ENCODE data around the gene THADA. TPM values are rescaled to one million over a fixed set of nuclear protein-coding genes. Genes with fewer than 3 reads are reported as not detected.

Gene THADA
- total and polyA plus RNA-seq, 7 experiments from 2014 or later = 11.7 to 43.0 (median 39.6) TPM

DNA sequence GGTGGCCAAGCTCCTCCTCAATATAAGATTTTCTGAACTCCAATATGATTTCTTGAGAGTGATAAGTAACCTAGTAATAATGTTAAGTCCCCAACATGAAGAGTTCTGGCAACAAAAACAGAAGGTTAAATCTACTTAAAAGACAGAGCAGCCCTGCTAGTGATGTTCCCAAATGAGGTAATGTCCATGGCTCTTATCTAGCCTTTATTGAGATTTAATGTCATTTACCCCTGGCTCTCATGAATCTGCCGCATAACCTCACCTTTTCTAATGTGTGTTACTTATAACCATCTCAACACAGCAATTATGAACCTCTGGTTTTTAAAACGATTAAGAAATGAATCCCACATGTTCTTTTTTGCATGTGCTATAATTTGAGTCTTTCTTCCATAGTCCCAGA lies 201.9 kb downstream of the THADA start:
- ATAC-seq (no peak), DNase-seq (no peak)
- Histone ChIP-seq H3K4me3 (ENCODE audit: low read length) (no peak overlapping the region), H3K27me3 (ENCODE audit: control insufficient read depth in 2 of 2, insufficient read depth in 2 of 2, low read length in 2 of 2) (no peaks in the 10 kb centered on the region), H3K27ac (ENCODE audit: low read depth, low read length) (no peak overlapping the region), H3K36me3 (ENCODE audit: control insufficient read depth in 2 of 3, insufficient read depth in 3 of 3, low read length in 3 of 3) (peaks cover 0 to 38% (median 4%) of the 10 kb centered on the region in 3 experiments), H3K9me3 (ENCODE audit: control insufficient read depth in 2 of 3, low read length in 3 of 3) (no peaks in the 10 kb centered on the region), H3K4me1 (ENCODE audit: control insufficient read depth in 2 of 2, insufficient read depth in 2 of 2, low read length in 2 of 2) (no peaks in the 10 kb centered on the region)
- intact Hi-C loops (cut with micrococcal nuclease) = no loop called here
- H3K27ac Mint-ChIP-seq = no peak overlapping the region
- H3K27me3 Mint-ChIP-seq = no peaks in the 10 kb centered on the region
- H3K4me1 Mint-ChIP-seq = peaks cover 0 to 15% (median 9%) of the 10 kb centered on the region in 7 donors
- H3K9me3 Mint-ChIP-seq = no peaks in the 10 kb centered on the region
- ChIA-PET CTCF (no interaction called here), POLR2A (no interaction called here)
- H3K4me3 Mint-ChIP-seq = no peak overlapping the region
- H3K36me3 Mint-ChIP-seq = peaks cover 10 to 60% (median 50%) of the 10 kb centered on the region in 5 donors

DNA sequence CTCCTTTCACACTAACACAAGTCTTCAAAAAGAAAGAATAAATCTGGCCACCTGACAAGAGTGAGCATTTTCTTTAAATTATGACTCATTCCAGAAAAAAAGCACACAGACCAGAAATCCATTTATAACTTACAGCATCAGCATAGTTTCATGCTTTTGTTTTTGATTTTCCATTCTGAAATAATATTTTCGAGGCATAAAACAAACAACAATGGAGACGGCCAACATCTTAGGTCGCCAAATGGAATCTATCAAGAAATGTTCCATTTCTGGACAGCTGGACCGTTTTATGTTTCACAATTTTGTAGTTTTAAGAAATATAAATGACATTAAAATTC lies 204.0 kb downstream of the THADA start:
- H3K4me3 ChIP-seq (ENCODE audit: low read length) = no peak overlapping the region
- H3K36me3 ChIP-seq (ENCODE audit: control insufficient read depth in 2 of 3, insufficient read depth in 3 of 3, low read length in 3 of 3) = peaks cover 0 to 19% (median under 1%) of the 10 kb centered on the region in 3 experiments
- Mint-ChIP-seq H3K4me1 (peaks cover 0 to 30% (median 13%) of the 10 kb centered on the region in 7 donors), H3K27me3 (no peaks in the 10 kb centered on the region), H3K4me3 (no peak overlapping the region), H3K27ac (no peak overlapping the region), H3K36me3 (peaks cover 5 to 43% (median 40%) of the 10 kb centered on the region in 5 donors), H3K9me3 (no peaks in the 10 kb centered on the region)
- ChIA-PET CTCF (no interaction called here), POLR2A (no interaction called here)
- intact Hi-C loops (cut with micrococcal nuclease) = no loop called here
- H3K9me3 ChIP-seq (ENCODE audit: control insufficient read depth in 2 of 3, low read length in 3 of 3) = no peaks in the 10 kb centered on the region
- H3K4me1 ChIP-seq (ENCODE audit: control insufficient read depth in 2 of 2, insufficient read depth in 2 of 2, low read length in 2 of 2) = peaks cover 0 to 11% of the 10 kb centered on the region in 2 donors
- no peak overlapping the region for H3K27ac ChIP-seq (ENCODE audit: low read depth, low read length)
- no peak for DNase-seq
- no peaks in the 10 kb centered on the region for H3K27me3 ChIP-seq (ENCODE audit: control insufficient read depth in 2 of 2, insufficient read depth in 2 of 2, low read length in 2 of 2)
- no peak for ATAC-seq

- no peaks in the 10 kb centered on the region for H3K27me3 Mint-ChIP-seq
- H3K27ac Mint-ChIP-seq = no peak overlapping the region
- H3K27me3 ChIP-seq (ENCODE audit: control insufficient read depth in 2 of 2, insufficient read depth in 2 of 2, low read length in 2 of 2) = no peaks in the 10 kb centered on the region
- H3K36me3 ChIP-seq (ENCODE audit: control insufficient read depth in 2 of 3, insufficient read depth in 3 of 3, low read length in 3 of 3) = peaks cover 0 to 16% (median 0%) of the 10 kb centered on the region in 3 experiments
- H3K4me1 Mint-ChIP-seq = peaks cover 0 to 32% (median 13%) of the 10 kb centered on the region in 7 donors
- H3K4me1 ChIP-seq (ENCODE audit: control insufficient read depth in 2 of 2, insufficient read depth in 2 of 2, low read length in 2 of 2) = peaks cover 0 to 11% of the 10 kb centered on the region in 2 donors
- no peak for ATAC-seq
- H3K9me3 ChIP-seq (ENCODE audit: control insufficient read depth in 2 of 3, low read length in 3 of 3) = no peaks in the 10 kb centered on the region
- H3K4me3 ChIP-seq (ENCODE audit: low read length) = no peak overlapping the region
- POLR2A ChIA-PET = interaction anchor here (0.7 kb wide), 1 partner anchor 43 kb away, joined by 4 read pairs; no protein-coding TSS in a partner anchor
- no peak overlapping the region for H3K27ac ChIP-seq (ENCODE audit: low read depth, low read length)
- CTCF ChIA-PET = interaction anchor here (0.7 kb wide), 1 partner anchor 283 kb away, joined by 7 read pairs; no protein-coding TSS in a partner anchor
- no peaks in the 10 kb centered on the region for H3K9me3 Mint-ChIP-seq
- intact Hi-C loops (cut with micrococcal nuclease) = no loop called here
- H3K4me3 Mint-ChIP-seq = no peak overlapping the region
- peaks cover 5 to 38% (median 36%) of the 10 kb centered on the region in 5 donors for H3K36me3 Mint-ChIP-seq
- no peak for DNase-seq
These were observed 204.5 kb downstream of the THADA start for GRCh38 chr2:43391201-43391877.

GRCh38 chr2:43389581-43390466 lies 206.0 kb downstream of the THADA start:
- intact Hi-C loops (cut with micrococcal nuclease) = no loop called here
- Histone ChIP-seq H3K4me3 (ENCODE audit: low read length) (no peak overlapping the region), H3K36me3 (ENCODE audit: control insufficient read depth in 2 of 3, insufficient read depth in 3 of 3, low read length in 3 of 3) (peaks cover 0 to 3% (median 0%) of the 10 kb centered on the region in 3 experiments), H3K27ac (ENCODE audit: low read depth, low read length) (no peak overlapping the region), H3K27me3 (ENCODE audit: control insufficient read depth in 2 of 2, insufficient read depth in 2 of 2, low read length in 2 of 2) (no peaks in the 10 kb centered on the region), H3K9me3 (ENCODE audit: control insufficient read depth in 2 of 3, low read length in 3 of 3) (no peaks in the 10 kb centered on the region), H3K4me1 (ENCODE audit: control insufficient read depth in 2 of 2, insufficient read depth in 2 of 2, low read length in 2 of 2) (peaks cover 0 to 11% of the 10 kb centered on the region in 2 donors)
- Mint-ChIP-seq H3K36me3 (peaks cover 5 to 29% (median 25%) of the 10 kb centered on the region in 5 donors), H3K27ac (no peak overlapping the region), H3K9me3 (no peaks in the 10 kb centered on the region), H3K4me3 (no peak overlapping the region), H3K27me3 (no peaks in the 10 kb centered on the region), H3K4me1 (peaks cover 0 to 32% (median 13%) of the 10 kb centered on the region in 7 donors)
- no peak for DNase-seq
- no peak for ATAC-seq
- ChIA-PET CTCF (no interaction called here), POLR2A (interaction anchor here (0.5 kb wide), 1 partner anchor 43 kb away, joined by 7 read pairs; no protein-coding TSS in a partner anchor)

DNA sequence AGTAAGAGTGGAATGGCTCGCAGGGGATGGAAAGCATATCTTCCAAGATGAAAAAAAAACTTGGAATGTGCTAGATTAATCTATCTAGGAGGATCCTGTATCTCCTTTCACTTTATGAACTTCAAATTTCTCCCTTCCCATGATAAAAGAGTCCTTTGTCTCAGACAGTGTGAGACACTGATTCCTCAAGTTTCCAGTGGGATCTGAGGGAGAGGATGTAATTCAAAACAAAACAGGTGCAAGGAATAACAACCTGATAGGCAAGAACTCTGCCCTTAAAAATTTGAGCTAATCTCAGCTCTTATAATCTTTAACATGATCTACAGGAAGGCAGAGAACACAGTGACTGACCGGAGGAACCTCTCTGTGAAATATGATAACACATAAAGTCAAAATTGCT lies 207.5 kb downstream of the THADA start:
- no peak overlapping the region for H3K4me3 Mint-ChIP-seq
- ATAC-seq = no peak
- H3K36me3 Mint-ChIP-seq = peaks cover 0 to 20% (median 15%) of the 10 kb centered on the region in 5 donors
- POLR2A ChIA-PET = no interaction called here
- DNase-seq = no peak
- no peaks in the 10 kb centered on the region for H3K27me3 Mint-ChIP-seq
- Histone ChIP-seq H3K4me1 (ENCODE audit: control insufficient read depth in 2 of 2, insufficient read depth in 2 of 2, low read length in 2 of 2) (peaks cover 0 to 11% of the 10 kb centered on the region in 2 donors), H3K27me3 (ENCODE audit: control insufficient read depth in 2 of 2, insufficient read depth in 2 of 2, low read length in 2 of 2) (no peaks in the 10 kb centered on the region), H3K9me3 (ENCODE audit: control insufficient read depth in 2 of 3, low read length in 3 of 3) (no peaks in the 10 kb centered on the region), H3K27ac (ENCODE audit: low read depth, low read length) (no peak overlapping the region), H3K36me3 (ENCODE audit: control insufficient read depth in 2 of 3, insufficient read depth in 3 of 3, low read length in 3 of 3) (no peaks in the 10 kb centered on the region), H3K4me3 (ENCODE audit: low read length) (no peak overlapping the region)
- peak overlapping the region in 1 of 9 donors; percentile 17 for H3K27ac Mint-ChIP-seq
- no peaks in the 10 kb centered on the region for H3K9me3 Mint-ChIP-seq
- intact Hi-C loops (cut with micrococcal nuclease) = no loop called here
- H3K4me1 Mint-ChIP-seq = peaks cover 0 to 32% (median 13%) of the 10 kb centered on the region in 7 donors
- CTCF ChIA-PET = no interaction called here

GRCh38 chr2:43387092-43388062 lies 208.5 kb downstream of the THADA start:
- H3K27ac ChIP-seq (ENCODE audit: low read depth, low read length) = no peak overlapping the region
- peaks cover 0 to 17% (median 8%) of the 10 kb centered on the region in 5 donors for H3K36me3 Mint-ChIP-seq
- ChIA-PET POLR2A (no interaction called here), CTCF (interaction anchor here (0.6 kb wide), 2 partner anchors 194 to 976 kb away, joined by 3 read pairs; no protein-coding TSS in a partner anchor)
- peak overlapping the region; percentile 15 for H3K4me3 ChIP-seq (ENCODE audit: low read length)
- H3K4me1 Mint-ChIP-seq = peaks cover 0 to 32% (median 9%) of the 10 kb centered on the region in 7 donors
- H3K4me3 Mint-ChIP-seq = peak overlapping the region in 2 of 10 donors; percentile 26 to 53
- ATAC-seq (no peak), DNase-seq (no peak)
- no peaks in the 10 kb centered on the region for H3K36me3 ChIP-seq (ENCODE audit: control insufficient read depth in 2 of 3, insufficient read depth in 3 of 3, low read length in 3 of 3)
- no peaks in the 10 kb centered on the region for H3K9me3 ChIP-seq (ENCODE audit: control insufficient read depth in 2 of 3, low read length in 3 of 3)
- no peaks in the 10 kb centered on the region for H3K27me3 Mint-ChIP-seq
- H3K27me3 ChIP-seq (ENCODE audit: control insufficient read depth in 2 of 2, insufficient read depth in 2 of 2, low read length in 2 of 2) = no peaks in the 10 kb centered on the region
- intact Hi-C loops (cut with micrococcal nuclease) = no loop called here
- peaks cover 0 to 11% of the 10 kb centered on the region in 2 donors for H3K4me1 ChIP-seq (ENCODE audit: control insufficient read depth in 2 of 2, insufficient read depth in 2 of 2, low read length in 2 of 2)
- H3K27ac Mint-ChIP-seq = peak overlapping the region in 4 of 9 donors; percentile 0 to 63 (median 47)
- no peaks in the 10 kb centered on the region for H3K9me3 Mint-ChIP-seq
